Motor neuron (in vitro differentiated cells): ENCODE data around the gene CMTR1. TPM values are rescaled to one million over a fixed set of nuclear protein-coding genes. Genes with fewer than 3 reads are reported as not detected.
"Not testable (repeated sequence)": the region's sequence is repeated elsewhere in the genome, so short reads cannot be mapped to it uniquely, and the experiment has no call there.

ENCODE experiments used
- ATAC-seq, 8 experiments: fragments of 200-7000 bp; cut with Tn5 transposase; replicated peaks in 6 of 8; 2 replicates each; pipeline ENCODE4 v1.8.0; 2021; ENCODE audit warnings: mild to moderate bottlenecking in 8 of 8, moderate library complexity in 8 of 8
- H3K27ac ChIP-seq, 2 donors: fragments of 250-450 bp; sonication (Bioruptor Pico); 2 replicates each; pipeline ENCODE4 v1.9.0; 2021; ENCODE audit warnings: antibody characterized with exemption in 2 of 2, mild to moderate bottlenecking in 2 of 2, moderate library complexity in 1 of 2
- H3K4me1 ChIP-seq, 2 donors: fragments of 250-450 bp; sonication (Bioruptor Pico); replicated peaks in 1 of 2; 2 replicates each; pipeline ENCODE4 v1.6.1; 2021; ENCODE audit warnings: antibody characterized with exemption in 2 of 2, mild to moderate bottlenecking in 2 of 2, moderate library complexity in 1 of 2
- H3K4me3 ChIP-seq, 5 donors: fragments of 250-450 bp; sonication (Bioruptor Pico); 2 replicates each; pipeline ENCODE4 v1.9.0; 2021; ENCODE audit warnings: antibody characterized with exemption in 5 of 5, mild to moderate bottlenecking in 5 of 5, moderate library complexity in 4 of 5
- WGBS, 10 experiments: fragments of 450-650 bp; shearing (Covaris generic); methylation state at CpG; one replicate each; pipeline ENCODE4 v1.0.0; 2022; 5-methylcytosine and 5-hydroxymethylcytosine counted together
- in situ Hi-C, 9 experiments: fragments of 400-800 bp; cut with MboI; loops; one replicate each; pipeline ENCODE4 v1.15.0; 2021; ENCODE audit warnings: low sequenced_read_pairs in 9 of 9, low pct_unique_long_range_greater_than_20kb in 2 of 9; ENCODE audit not compliant: unreplicated experiment in 9 of 9
- total RNA-seq, 8 experiments: library from RNA; unstranded; fragments of 300-600 nt; gene quantifications; 2 replicates each; pipeline versions ENCODE4 v1.2.3 to v1.2.4, GENCODE V29; 2022

CMTR1 gene
- total RNA-seq, 8 experiments from 2014 or later, result 24.8 to 43.3 (median 32.9) TPM

- H3K27ac ChIP-seq, ATAC-seq, H3K4me1 ChIP-seq, in situ Hi-C loops, H3K4me3 ChIP-seq: not testable (repeated sequence)
- WGBS, 10 experiments, result 73 to 100% (median 87%) methylated on average over 1 to 4 of the region's 5 CpGs; no CpG with 5 or more reads in 1 of the 10 experiments
Measured at GRCh38 chr6:37443216-37443542, 10.2 kb downstream of the CMTR1 start.

GRCh38 chr6:37449984-37450383 is 17.0 kb downstream of the CMTR1 start:
- Histone ChIP-seq H3K4me1 (no peaks in the 10 kb centered on the region), H3K4me3 (no peak overlapping the region), H3K27ac (no peak overlapping the region)
- in situ Hi-C loops, result loop anchor here in 1 of 9 experiments (25.0 kb wide), 1 partner anchor 237 kb away; the partner anchor contains the start of gene MDGA1
- no peak for ATAC-seq
- WGBS, 10 experiments, result 72 to 97% (median 84%) methylated on average over 2 to 4 of the region's 4 CpGs; no CpG with 5 or more reads in 4 of the 10 experiments

DNA sequence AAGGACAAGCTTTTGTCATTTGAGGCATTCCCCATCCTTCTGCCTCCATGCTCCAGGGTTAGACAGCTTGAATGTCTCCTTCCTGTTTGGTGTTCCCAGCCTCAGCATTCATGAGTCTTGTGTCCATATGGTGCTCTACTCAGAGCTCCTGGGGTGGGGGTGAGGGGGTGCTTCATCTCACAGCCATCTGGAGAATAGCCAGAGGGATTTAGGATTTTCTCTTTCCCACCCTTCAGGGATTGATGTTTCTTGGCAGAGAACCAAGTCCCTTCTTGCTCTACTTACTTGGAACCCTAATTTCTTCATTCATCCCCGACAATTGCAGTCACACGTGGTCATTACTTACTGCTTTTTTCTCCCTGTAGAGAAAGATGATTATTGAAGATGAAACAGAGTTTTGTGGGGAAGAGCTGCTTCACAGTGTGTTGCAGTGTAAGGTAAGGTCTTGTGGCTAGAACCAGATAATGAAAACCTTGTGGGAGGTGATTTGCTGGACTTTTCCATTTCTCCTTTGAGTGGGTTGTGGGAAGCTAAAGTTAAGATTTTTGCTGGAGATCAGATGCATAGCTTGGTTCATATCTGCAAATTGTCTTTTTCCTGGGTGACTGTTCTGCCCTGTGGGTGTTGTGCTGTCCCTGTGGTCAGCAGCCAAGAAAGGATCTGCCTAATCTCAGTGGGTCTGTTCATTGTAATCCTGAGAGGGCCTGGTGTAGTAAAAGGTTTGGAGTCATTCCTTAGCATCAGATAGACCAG is 18.6 kb downstream of the CMTR1 start:
- H3K4me1 ChIP-seq, result no peaks in the 10 kb centered on the region
- in situ Hi-C loops, result loop anchor here in 1 of 9 experiments (25.0 kb wide), 1 partner anchor 236 kb away; the partner anchor contains the start of gene MDGA1
- no peak for ATAC-seq
- H3K4me3 ChIP-seq, result no peak overlapping the region
- H3K27ac ChIP-seq, result no peak overlapping the region
- WGBS, 10 experiments, result 36 to 100% (median 81%) methylated on average over 1 to 2 of the region's 2 CpGs; no CpG with 5 or more reads in 4 of the 10 experiments

DNA sequence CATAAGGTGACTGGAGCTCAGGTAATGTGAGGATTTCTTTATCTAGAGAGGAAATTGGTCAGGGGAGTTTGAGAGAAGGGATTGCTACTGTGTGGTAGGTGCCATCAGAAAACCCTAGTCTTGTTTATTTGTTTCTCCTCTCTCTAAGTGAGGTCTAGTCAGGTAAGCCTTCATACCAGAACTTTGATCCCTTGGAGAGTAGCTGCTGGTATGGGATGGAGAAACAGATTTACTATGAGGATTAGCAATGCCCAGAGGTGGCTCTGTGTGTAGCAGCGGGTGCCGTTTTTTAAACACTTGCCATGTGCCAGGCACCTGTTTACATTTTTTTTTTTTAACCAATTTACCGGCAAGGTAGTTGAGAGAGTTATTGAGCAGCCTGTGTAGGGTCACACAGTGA is 19.5 kb downstream of the CMTR1 start:
- in situ Hi-C loops, result loop anchor here in 1 of 9 experiments (25.0 kb wide), 1 partner anchor 235 kb away; the partner anchor contains the start of gene MDGA1
- Histone ChIP-seq H3K4me3 (no peak overlapping the region), H3K27ac (no peak overlapping the region), H3K4me1 (no peaks in the 10 kb centered on the region)
- WGBS, 10 experiments, result 100% methylated on average over 1 to 3 of the region's 3 CpGs; no CpG with 5 or more reads in 6 of the 10 experiments
- ATAC-seq, result no peak

DNA sequence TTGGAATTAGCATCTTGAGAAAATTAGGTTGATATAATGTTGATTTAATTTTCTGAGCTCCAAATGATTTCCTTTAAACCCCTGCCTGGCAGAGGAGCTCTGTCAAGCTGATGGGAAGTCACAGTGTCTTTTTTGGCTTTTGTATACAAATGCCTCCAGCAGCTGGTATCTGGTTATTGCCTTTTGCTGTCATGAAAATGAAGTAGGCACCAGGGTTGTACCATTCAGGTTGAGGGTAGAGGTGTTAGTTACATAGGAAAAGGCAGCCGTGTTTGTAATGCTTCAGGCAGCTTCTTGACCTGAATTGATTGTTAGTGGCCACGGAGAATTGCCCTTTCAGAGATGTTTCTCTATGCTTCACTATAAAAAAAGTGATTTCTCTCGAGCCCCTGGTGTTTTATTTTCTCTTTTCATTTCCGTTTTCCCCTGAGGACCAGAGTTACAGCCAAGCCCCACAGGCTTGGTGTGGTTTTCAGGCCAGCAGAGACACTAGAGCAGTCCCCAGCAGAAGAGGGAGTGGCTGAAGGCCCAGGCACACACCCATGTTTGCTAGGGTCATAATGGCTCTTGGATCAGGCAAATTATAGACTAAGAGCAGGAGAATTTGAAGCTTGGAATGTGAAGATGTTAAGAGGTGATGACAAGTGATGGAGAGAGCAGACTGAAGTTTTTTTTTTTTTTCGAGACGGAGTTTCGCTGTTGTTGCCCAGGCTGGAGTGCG is 21.6 kb downstream of the CMTR1 start:
- ATAC-seq, result peak in 3 of 8 experiments; percentile 44 to 64 (median 64)

DNA sequence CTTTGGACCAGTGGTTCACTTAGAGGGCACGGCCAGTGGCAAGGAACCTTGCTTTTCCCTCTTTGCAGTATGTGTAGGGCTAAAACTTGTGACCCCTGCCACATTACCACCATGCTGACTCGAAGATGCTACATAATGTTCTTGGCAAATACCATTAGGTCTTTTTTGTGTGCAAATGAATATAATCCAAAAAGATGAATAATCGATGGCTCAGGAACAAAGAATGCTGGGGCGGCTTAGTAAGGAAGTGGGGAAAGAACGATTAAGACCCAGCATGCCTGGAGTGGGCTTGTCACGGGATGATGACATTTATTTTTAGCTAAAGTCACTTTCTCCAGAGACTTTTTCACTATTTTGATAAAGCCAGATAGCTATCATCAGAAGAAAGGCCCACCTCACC is 23.1 kb downstream of the CMTR1 start:
- no peak for ATAC-seq
- in situ Hi-C loops, result loop anchor here in 1 of 9 experiments (25.0 kb wide), 1 partner anchor 231 kb away; the partner anchor contains the start of gene MDGA1
- no peak overlapping the region for H3K27ac ChIP-seq
- H3K4me1 ChIP-seq, result no peaks in the 10 kb centered on the region
- WGBS, 10 experiments, result 49 to 100% (median 92%) methylated on average over 1 to 6 of the region's 6 CpGs; no CpG with 5 or more reads in 1 of the 10 experiments
- no peak overlapping the region for H3K4me3 ChIP-seq

More for the DNA sequence above, 21.6 kb downstream of the CMTR1 start:
- H3K27ac ChIP-seq, result no peak overlapping the region
- 60 to 100% (median 85%) methylated on average over 1 to 6 of the region's 8 CpGs; no CpG with 5 or more reads in 1 of the 10 experiments for WGBS, 10 experiments
- no peak overlapping the region for H3K4me3 ChIP-seq
- in situ Hi-C loops, result loop anchor here in 1 of 9 experiments (25.0 kb wide), 1 partner anchor 233 kb away; the partner anchor contains the start of gene MDGA1
- no peaks in the 10 kb centered on the region for H3K4me1 ChIP-seq

- WGBS, 10 experiments, result 3 to 96% (median 73%) methylated on average over 3 to 6 of the region's 6 CpGs
- Histone ChIP-seq H3K4me1 (no peaks in the 10 kb centered on the region), H3K27ac (no peak overlapping the region), H3K4me3 (no peak overlapping the region)
- in situ Hi-C loops, result loop anchor here in 1 of 9 experiments (25.0 kb wide), 1 partner anchor 230 kb away; the partner anchor contains the start of gene MDGA1
- peak in 5 of 8 experiments; percentile 44 to 97 (median 95) for ATAC-seq
Measured at GRCh38 chr6:37456816-37457560, 24.0 kb downstream of the CMTR1 start.

DNA sequence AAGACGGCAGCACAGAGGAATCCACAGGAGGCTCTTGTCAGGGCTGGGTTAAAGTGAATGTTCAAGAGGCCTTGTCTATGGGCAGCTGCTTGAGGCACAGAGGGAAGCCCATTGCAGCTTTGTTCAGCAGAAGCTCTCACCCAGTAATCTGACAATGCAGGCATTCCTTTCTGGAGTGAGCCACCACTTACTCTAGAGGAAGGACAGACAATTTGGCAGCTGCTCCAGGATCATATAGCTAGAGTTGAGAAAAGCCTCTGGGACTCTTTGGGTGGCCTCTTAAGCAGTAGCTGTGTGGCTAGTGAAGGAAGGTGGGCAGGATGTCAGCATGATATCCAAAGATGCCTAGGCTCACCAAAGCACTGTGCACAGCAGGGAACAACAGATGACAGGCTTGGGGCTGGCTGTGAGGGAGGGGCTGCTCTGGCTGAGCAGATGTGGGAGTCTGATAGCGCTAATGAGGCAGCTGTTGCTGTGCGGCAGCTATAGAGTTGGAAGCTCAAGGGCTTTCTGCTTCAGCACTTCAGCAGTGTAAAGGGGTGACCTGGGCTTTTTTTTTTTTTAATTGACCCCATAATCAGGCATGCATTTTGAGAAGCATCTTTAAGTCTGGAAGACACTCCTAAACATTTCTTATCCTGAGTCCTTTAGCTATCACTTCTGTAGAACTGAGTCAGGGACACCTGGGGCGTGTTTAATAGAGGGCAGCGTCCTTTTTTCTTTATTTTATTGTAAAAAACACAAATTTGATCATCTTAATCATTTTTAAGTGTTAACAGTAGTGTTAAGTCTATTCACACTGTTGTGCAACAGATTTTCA is 27.2 kb downstream of the CMTR1 start:
- peak overlapping the region in 1 of 2 donors; percentile 39 for H3K27ac ChIP-seq
- WGBS, 10 experiments, result 33 to 100% (median 78%) methylated on average over 1 to 4 of the region's 5 CpGs; no CpG with 5 or more reads in 4 of the 10 experiments
- peak in 3 of 8 experiments; percentile 24 to 35 (median 26) for ATAC-seq
- no peaks in the 10 kb centered on the region for H3K4me1 ChIP-seq
- in situ Hi-C loops, result loop anchor here in 1 of 9 experiments (25.0 kb wide), 1 partner anchor 227 kb away; the partner anchor contains the start of gene MDGA1
- no peak overlapping the region for H3K4me3 ChIP-seq

DNA sequence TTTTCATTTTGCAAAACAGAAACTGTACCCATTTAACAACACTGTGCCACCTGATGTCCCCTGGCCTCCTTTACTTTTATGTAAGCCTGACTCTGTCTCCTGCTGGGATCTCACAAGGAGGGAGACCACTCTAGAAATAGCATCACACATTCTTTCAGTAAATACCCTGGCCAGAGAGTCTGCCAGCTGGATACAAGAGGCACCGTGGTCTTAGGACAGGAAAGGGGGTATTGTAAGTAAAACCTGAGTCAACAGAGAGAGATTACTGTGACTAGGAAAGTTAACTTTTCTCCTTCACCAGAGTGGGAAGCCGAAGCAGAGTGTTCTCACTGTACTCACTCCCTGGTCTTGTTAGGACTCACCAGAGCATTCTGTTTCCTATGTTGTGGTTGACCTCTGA is 27.8 kb downstream of the CMTR1 start:
- H3K27ac ChIP-seq, result no peak overlapping the region
- WGBS, 10 experiments, result 17 to 100% (median 100%) methylated on average over 1 of the region's 2 CpGs; no CpG with 5 or more reads in 3 of the 10 experiments
- peak in 1 of 8 experiments; percentile 43 for ATAC-seq
- no peak overlapping the region for H3K4me3 ChIP-seq
- in situ Hi-C loops, result loop anchor here in 1 of 9 experiments (25.0 kb wide), 1 partner anchor 226 kb away; the partner anchor contains the start of gene MDGA1
- no peaks in the 10 kb centered on the region for H3K4me1 ChIP-seq

DNA sequence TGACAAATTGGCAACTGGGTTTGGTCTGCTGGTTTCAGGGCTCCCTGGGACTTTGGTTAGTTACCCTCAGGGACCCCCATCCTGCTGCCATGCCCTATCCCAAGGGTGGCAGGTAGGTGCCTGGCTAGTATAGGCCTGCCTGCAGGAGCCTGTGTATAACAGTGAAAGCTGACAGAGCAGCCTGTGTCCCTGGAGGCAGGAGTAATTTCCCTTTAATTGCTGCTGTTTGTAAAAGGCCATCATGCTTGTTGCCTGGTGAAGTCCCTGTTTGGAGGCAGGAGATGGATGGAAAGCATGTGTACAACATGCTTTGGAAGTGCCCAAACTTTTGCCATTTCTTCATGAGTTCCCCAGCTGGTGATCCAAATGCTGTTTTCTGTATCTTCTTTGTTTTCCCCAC is 30.1 kb downstream of the CMTR1 start:
- ATAC-seq, result peak in 2 of 8 experiments; percentile 29 to 82
- in situ Hi-C loops, result loop anchor here in 1 of 9 experiments (25.0 kb wide), 1 partner anchor 224 kb away; the partner anchor contains the start of gene MDGA1
- Histone ChIP-seq H3K4me3 (no peak overlapping the region), H3K27ac (no peak overlapping the region), H3K4me1 (no peaks in the 10 kb centered on the region)

DNA sequence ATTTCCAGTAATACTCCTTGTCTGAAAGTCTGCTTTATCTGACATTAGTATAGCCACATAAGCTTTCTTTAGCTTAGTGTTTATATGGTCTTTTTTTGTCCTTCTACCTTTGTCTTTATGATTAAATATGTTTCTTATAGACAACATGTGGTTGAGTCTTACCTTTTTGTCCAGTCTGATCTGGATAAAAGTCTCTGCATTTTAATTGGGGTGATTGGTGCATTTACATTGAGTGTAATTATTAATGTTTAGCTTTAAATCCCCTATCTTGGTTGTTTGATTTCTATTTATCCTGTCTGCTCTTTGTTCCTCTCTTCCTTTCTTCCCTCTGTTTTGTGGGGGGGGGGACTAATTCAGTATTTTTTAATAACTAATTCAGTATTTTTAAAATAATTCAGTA is 34.7 kb downstream of the CMTR1 start:
- in situ Hi-C loops, result loop anchor here in 1 of 9 experiments (25.0 kb wide), 1 partner anchor 220 kb away; the partner anchor contains the start of gene MDGA1
- no peak for ATAC-seq
- Histone ChIP-seq H3K27ac (no peak overlapping the region), H3K4me3 (no peak overlapping the region), H3K4me1 (no peaks in the 10 kb centered on the region)
